Astrocyte of the hippocampus (primary cell): ENCODE data around the gene CCR9.

Experiments
- DNase-seq: peaks from one replicate; pipeline ENCODE4 v3.0.0; 2011; ENCODE audit warnings: low read depth, low spot score

Gene CCR9

GRCh38 chr3:45872569-45872968, 13.8 kb upstream of the CCR9 start:
- DNase-seq = no peak

DNA sequence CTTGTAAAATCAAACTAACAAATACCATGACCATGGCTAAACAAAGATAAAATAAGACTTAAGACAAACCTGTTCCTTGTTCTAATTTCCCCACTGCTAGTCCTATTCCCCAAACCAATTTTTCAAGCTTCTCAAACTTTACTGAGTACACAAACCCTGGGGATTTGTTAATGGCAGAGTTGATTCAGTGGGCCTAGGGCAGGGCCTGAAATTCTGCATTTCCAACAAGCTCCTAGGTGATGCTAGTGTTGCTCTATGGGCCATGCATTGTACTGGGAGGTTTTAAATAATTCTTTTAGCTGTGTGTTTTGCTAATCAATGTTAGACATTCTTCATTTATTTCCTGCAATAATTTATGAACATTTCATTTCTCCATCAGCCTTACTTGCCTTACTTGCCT, 13.3 kb upstream of the CCR9 start:
- no peak for DNase-seq

DNA sequence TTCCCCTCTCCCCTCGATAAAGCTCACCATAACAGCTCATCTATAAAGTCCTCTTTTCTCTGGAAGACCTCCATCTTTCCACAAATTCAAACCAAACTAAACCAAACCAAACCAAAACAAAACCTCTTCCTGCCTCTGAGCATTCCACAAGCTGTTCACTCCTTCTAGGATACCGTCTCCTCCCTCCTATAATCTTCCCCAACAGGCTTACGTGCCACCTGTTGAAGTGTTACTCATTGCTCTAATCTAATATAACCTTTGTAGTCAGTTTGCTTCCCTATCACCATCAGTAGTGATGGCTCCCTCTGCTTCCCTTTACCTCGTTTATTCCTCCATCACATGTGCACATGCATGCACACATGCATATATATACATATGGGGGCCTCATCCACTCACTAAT, 12.7 kb upstream of the CCR9 start:
- DNase-seq = no peak

DNA sequence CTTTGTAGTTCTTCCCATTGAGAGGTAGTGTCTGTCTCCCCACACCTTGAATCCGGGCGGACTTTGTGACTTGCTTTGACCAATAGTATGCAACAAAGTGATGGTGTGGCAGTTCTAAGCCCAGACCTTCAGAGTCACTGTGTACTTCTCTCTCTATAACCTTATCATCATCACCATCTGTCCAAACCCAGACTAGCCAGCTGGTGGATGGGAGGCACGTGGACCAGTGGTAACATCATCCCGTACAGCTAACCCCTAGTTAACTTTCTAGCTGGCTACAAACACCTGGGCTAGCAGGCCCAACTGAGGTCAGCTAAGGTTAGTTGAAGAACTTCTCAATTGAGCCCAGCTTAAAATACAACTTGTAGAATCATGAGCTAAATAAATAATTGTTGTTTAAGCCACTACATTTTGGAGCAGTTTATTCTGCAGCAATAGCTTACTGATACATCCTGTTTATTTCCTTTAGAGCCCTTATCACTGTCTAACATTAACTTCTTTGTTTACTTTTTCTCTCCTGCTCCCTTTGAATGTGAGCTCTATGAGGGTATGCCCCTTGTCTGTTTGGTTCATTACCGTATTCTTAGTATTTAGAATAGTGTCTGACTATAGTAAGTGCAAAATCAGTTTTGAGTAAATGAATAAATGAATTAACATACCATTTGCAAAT, 11.5 kb upstream of the CCR9 start:
- no peak for DNase-seq

- DNase-seq = no peak
These were observed 8.2 kb upstream of the CCR9 start for GRCh38 chr3:45878124-45878523.

DNA sequence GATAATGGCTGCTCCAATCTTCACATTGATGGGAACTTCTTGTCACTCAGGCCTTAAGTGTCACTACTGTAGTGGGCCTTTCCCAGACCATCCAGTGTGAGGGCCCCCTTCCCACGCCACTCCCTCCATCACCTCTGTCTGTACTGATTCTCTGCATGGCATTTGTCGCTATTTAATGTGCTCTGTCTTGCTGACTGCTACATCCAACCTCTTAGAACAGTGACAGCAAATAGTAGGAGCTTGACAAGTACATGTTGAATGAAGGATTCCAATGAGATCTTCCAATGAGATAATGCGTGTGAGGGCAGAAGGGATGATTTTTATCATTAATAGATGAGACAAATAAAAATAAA, 5.6 kb upstream of the CCR9 start:
- no peak for DNase-seq

- peak; percentile 5 for DNase-seq
These were observed 5.0 kb upstream of the CCR9 start for GRCh38 chr3:45881078-45882022.

- DNase-seq = no peak
These were observed 1.8 kb upstream of the CCR9 start for GRCh38 chr3:45884368-45885201.

GRCh38 chr3:45887285-45887684, 942 bp downstream of the CCR9 start:
- no peak for DNase-seq

DNA sequence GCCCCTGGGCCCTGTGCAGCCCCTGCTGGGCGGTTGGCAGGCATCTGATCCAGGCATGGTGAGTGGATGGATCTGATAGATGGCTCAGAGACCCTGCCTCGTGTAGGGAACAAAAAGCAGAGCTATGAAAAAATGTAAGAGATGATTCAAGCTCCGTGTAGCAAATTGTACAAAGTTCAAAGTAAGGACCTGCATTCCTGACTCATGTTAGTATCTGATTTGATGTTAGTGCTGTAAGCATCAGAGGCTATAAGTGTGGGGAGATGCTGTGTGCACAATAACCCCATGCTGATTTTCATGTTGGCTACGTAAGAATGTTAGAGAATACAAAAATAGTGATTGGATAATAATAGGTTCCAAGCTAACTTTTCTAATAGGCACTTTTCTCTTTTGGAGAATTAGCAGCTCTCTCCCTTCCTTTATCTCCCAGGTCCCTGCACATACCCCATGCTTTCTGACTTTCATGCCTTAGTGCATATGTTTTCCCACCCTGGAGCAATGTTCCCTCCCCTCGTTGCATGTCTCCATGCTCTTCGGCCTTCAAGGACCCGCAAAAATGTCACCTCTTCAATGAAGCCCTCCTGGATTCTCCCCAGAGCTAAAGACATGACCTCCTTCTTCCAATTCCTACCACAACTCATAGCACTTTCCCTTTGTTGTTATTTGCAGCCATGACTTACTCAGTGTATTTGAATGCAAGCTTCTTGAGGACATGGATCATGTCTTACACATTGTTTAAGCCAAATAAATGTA, 1.6 kb downstream of the CCR9 start:
- no peak for DNase-seq

- DNase-seq = no peak
These were observed 3.0 kb downstream of the CCR9 start for GRCh38 chr3:45889337-45889736.

- DNase-seq = no peak
These were observed 4.1 kb downstream of the CCR9 start for GRCh38 chr3:45890405-45890804.

- DNase-seq = no peak
These were observed 5.8 kb downstream of the CCR9 start for GRCh38 chr3:45892161-45892560.

- DNase-seq = no peak
These were observed 7.7 kb downstream of the CCR9 start for GRCh38 chr3:45894015-45894414.

DNA sequence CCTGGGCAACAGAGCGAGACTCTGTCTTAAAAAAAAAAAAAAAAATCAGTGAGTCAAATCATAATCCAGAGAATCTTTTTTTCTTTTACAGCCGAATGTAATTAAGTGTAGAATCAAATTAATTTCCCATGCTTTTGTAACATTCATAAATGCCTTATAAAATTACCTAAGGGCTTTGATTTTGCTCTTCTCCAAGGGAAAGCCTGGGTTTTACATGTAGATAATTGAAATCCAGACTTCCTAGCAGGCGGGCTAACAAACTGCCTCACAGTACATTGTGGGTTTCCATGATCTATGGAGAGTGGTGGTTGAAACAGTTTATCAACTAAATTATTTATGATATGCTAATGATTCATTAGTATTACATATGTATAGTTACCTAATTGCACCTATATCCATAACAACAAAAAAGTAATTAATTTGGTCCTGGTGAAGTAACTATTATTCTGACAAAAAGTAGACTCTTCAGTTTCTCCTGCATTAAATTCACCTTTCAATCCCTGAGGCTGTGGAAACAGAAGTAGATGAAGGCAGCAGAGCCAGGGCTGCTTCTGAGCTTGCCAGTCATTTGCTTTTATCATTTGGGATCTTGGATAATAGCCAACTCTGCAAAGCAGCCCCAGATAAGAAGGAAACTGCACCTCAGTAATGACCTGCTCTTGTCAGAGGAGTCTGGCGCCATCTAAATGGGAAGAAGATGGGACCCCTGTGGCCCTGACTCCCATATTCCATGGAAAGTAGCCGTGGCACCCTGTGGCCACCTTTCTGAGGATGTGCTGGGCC, 9.5 kb downstream of the CCR9 start:
- no peak for DNase-seq

- DNase-seq = peak; percentile 61
These were observed 10.6 kb downstream of the CCR9 start for GRCh38 chr3:45896956-45897355.

GRCh38 chr3:45904931-45905330, 18.6 kb downstream of the CCR9 start:
- no peak for DNase-seq

- DNase-seq = no peak
These were observed 19.4 kb downstream of the CCR9 start for GRCh38 chr3:45905755-45906154.

- DNase-seq = peak; percentile 63
These were observed 20.5 kb downstream of the CCR9 start for GRCh38 chr3:45906681-45907407.
